Amygdala (tissue), 56 donors: Measurements from ENCODE around the gene DSCAML1.
"Not testable (repeated sequence)": the region's sequence is repeated elsewhere in the genome, so short reads cannot be mapped to it uniquely, and the experiment has no call there.

Experiments used
- DNase-seq, 56 donors: peaks; one replicate each; lab custom pipeline; 2025; lab: John Stamatoyannopoulos, UW

DSCAML1 gene

DNA sequence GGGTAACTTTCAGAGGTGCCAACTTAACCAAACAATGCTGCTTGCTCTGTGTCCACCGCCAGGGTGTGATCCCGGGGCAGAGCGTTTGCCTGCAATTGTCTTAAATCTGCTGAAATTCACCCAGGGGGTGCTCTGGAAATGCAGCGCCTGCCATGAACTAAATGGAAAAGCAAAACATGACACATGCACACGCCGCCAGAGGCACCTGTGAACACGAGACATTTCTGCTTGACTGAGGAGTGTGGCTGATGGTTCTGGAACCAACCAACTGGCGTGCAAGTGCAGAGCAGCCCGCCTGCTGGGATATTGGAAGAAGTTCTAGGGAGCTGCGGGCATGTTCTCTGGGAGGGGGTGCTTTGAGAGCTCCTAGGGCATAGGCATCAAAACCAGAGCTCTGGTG is 30.4 kb downstream of the DSCAML1 start:
- DNase-seq, result no peak

DNA sequence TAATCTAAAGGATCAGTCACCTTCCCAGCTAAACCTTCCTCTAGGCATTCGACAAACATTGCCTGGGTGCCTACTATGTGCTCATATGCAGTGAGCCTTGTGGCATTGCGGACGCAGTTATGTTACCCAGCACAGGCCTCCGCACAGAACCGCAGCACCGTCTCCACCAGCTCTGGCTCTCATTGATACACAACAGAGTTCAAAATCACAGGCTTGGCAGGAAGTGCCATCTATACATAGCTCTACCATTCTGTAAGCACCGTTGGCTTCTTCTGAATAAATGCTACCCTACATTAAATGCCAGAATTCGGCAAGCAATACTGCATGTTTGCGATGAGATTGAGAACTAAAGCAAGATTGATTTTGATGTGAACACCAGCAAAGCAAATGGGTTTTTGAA is 31.0 kb downstream of the DSCAML1 start:
- DNase-seq, result no peak

DNA sequence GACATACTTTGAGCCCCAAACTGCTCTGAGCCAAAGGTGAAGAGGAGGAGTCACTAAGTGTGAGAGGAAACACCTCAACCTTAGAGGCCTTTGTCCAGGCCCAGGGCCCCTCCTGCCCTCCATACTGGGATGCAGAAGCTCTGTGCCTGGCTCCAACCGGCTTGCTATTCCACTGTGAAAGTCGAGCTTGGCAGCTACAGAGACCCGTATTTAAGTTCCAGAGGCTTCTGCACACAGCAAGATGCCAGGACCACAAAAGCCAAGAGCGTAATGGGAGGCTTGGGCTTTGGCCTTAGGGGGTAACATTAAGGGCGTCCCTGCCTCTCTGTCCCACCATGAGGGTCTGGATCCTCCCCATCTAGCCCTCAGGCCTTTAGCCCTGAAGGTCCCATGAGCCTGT is 31.9 kb downstream of the DSCAML1 start:
- no peak for DNase-seq

DNA sequence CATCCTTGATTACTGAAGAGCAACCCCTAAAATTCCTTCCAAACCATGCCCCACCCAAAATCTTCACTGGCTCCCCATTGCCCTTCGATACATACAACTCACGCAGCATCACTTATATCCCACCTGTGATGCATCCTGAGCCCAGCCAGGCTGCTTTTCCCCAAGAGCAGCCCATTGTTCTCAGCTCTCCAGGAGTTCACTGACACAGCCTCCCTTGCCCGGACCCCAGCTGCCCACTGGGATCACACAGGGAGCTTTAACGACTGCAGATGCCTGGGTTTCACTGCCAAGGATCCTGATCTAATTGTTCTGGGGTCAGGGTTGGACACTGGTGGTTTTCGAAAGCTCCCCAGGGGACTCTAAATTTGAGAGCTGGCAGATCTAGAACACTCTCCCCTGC is 33.6 kb downstream of the DSCAML1 start:
- DNase-seq, result not testable (repeated sequence)

DNA sequence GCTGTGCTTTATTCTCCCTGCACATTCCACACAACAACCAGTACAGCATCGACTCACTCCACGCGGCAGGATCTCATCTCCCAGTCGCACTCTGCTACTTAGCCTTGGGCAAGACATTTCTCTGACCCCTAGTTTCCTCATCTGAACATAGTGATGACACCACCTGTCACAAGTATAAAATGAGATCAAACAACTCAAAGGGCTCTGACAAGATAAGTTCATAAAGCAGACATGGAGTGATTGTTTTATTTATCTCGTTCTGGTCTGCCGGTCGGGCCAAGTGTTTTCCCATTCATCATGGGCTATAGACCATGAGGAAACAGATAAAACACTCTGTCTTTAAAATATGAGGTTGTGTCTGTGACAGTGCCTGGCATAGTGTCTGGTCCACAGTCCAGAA is 35.0 kb downstream of the DSCAML1 start:
- DNase-seq, result no peak

DNA sequence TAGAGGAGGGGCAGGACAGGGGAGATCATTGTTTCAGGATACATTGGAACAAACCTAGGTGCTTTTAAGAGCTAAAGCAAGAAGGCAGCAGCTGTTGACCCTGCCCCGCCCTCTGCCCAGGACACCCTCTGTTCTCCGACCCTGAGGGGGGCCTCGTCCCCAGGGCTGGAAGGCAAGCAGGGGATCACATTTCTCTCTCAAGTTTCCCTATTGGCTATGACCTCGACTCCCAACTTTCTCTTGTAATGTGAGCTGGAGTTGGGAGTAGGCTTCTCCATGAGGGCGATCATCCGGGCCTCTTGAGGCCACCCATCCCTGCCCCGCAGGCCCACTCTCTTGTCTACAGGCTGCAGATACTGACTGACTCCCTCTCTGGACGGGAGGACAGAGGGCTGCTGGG is 37.7 kb downstream of the DSCAML1 start:
- DNase-seq, result no peak

DNA sequence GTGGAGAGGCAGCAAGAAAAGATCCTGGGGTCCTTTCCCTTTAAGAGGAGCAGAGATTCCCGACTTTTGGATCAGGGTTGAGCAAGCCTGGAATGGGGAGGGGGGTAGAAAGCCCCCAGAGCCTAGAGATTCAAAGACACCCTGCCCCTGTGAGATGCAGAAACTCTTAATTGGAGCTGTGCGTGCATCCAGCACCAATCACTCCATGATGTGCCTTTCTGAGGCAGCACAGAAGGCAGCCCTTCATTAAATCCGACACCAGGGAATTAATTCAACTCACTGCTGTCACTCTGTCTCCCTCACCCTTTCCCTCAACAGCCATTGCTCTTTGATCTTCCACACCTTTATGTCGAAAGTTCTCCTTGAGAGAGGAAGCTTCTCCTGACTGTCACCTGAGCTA is 43.0 kb downstream of the DSCAML1 start:
- DNase-seq, result no peak

DNA sequence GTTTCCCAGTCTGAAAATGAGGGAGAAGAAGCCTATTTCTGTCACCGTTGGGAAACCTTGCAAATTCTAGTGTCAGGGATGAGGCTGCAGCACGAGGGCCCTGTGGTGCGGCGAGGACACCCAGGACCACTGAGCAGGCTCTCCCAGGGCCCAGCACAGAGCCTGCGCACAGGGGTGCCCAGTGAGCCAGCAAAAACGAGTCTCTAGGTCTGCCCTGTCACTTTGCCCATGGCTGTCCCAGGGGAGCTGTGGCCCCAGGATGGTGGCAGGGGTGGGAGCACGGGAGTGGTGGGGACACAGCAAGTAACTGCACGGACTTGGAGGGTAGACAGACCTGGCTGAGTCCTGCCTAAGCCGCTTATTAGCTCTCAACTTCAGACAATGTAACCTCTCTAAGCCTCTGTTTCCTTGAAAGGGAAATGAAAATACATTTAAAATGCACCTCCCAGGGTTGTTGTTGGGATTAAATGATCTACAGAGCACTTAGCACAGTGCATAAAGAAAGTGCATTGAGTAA is 44.2 kb downstream of the DSCAML1 start:
- DNase-seq, result no peak

DNA sequence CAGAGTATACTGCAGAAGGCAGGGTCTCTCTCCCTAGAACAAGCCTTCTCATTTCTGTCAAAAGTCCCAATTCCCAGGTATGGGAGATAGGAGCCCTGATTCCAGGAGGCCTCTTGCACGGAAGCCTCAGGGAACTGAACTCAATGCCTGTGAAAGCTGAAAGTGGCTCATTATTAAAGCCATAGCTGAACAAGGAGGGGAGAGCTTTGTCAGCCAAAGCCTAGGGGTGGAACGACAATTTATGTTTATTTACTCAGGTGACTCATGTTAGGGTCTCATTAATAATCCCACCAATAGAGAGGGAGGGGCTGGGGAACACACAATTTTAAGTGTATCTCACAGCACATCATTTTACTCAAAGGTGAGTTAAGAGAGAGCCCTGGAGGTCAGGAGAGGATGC is 44.9 kb downstream of the DSCAML1 start:
- DNase-seq, result no peak

DNA sequence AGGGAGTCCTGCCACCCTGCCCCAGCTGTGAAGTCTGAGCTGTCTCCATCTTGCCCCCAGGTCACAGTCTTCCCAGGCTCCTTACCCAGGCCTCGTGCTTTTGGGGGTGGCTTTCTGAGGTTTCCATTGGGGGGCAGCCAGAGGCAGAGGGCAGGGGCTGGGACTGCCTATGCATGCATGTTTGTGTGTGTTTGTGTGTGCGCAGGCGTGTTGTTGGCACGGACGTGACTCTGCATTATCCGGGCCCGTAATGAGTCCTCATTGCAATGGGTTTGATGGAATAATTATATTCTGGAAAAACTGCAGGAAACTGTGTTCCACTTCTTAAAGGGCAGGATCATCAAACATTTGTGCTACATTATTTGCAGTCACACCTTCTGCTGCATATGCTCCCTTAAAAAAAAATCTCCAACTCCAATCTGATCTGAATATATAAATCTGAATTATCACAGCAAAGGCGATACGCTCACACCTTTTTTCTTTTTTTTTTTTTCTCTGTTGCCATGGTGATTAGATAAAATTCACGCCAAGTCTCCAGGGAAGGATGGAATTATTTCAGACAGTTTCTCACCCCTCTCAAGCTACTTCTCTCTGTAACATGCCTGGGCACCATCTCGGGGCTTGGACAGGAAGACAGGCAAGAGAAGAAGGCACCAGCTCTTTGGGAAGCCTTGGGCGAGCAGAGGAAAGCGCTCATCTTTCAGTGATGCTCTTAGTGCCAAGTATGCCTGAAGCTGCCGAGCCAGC is 45.9 kb downstream of the DSCAML1 start:
- DNase-seq, result peak in 7 of 56 donors; percentile 14 to 55 (median 22)

DNA sequence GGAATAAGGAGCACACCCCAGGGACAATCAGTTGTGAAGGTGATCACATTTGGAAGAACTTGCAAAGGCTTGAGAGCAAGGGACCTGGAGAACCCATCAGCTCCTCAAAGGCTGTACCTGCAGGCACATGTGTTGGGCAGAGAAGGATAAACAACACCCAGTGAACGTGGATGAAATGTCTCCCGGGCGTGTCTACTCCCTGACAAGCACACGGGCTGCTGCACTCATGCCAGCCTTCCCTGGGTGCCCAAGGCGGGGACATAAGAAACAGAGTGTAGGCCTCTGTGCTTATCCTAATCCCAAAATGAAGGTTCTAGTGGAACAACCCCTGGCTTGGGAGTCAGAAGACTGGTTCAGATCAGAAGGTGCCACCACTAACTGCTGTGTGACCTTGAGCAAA is 46.7 kb downstream of the DSCAML1 start:
- DNase-seq, result no peak

DNA sequence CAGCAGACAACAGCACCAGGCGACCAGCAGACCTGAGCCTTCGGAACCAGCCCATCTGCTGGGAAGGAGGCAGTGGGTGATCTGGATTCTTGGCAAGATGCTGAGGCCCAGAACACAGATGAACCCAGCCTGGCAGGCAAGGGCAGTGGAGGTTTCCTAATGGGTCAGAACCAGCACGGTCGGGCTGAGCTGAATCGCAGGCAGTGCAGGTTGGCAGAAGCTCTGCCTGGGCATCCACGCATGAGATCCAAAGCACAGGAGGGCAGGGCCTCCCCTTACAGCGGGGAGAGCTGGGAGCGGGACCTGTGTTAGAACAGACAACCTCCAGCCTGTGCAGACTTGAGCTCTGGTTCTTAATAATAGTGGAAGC is 47.5 kb downstream of the DSCAML1 start:
- peak in 1 of 56 donors; percentile 42 for DNase-seq

DNA sequence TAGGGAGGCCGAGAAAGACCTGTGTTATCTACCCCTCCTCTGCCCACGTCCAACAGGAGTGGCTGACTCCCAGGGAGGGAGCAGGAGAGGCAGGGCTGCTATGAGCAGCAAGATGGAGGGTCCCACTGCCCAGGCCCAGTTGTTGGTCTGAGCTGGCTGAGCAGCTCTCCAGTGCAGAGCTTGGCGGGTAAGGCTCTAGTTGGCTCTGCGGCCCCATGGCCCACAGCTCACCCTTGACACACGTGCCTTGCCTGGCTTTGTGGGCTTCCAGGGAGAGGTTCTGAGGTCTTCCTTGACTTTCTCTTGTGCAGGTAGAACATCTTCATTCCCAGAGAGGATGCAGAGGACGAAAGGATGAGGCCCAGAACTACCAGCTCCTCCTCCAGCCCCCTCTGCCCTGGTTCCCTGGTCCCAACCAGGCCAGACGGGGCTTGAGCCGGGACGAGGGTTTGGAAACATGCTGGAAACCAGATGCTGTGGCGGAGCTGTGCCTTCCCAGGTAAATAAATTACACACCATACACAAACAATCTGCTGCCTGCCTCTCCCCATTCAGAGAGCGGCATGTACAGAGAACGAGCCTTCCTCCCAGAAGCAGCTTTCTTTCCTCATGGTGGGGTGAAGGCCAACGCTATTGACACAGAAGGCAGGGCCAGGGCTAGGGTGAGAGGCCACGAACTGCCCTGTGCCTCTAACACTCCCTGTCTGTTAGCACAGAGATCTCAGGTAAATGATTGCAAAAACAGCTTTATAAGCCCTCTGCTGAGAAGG is 48.1 kb downstream of the DSCAML1 start:
- DNase-seq, result no peak

DNA sequence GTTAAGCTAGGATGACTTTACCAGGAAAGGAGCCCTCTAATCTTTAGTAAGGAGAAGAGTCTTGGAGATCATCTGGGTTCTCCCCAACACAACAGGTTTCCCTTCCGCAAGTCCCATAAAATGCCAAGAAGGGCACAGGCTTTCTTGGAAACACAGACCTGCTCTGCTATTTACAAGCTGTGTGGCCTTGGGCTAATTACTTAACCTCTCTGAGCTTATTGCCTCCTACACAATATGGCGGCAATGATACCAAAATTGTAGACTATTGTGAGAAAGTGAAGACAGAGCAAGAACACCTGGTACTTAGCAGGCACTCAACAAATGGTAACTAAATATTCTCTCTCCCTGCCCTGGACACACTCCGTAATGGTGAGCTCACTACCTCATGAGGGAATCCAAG is 49.1 kb downstream of the DSCAML1 start:
- no peak for DNase-seq

DNA sequence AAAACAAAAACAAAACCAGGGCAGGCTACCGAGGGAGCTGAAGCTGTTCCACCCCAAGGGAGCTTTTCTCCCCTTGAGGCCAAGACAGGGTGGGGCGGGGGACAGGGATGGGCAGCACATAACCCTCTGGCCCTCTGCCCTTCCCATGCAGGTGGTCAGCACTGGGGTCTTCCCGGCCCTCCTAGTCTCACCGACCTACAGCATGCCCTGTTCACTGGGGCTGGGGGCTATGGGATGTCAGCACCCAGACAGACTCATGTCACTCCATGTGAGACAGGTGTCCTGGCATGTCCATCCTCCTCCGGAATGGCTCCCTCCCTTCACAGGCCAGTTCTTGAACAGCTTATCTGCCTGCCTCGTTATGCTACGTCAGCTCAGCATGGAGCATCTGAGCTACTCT is 51.7 kb downstream of the DSCAML1 start:
- no peak for DNase-seq

DNA sequence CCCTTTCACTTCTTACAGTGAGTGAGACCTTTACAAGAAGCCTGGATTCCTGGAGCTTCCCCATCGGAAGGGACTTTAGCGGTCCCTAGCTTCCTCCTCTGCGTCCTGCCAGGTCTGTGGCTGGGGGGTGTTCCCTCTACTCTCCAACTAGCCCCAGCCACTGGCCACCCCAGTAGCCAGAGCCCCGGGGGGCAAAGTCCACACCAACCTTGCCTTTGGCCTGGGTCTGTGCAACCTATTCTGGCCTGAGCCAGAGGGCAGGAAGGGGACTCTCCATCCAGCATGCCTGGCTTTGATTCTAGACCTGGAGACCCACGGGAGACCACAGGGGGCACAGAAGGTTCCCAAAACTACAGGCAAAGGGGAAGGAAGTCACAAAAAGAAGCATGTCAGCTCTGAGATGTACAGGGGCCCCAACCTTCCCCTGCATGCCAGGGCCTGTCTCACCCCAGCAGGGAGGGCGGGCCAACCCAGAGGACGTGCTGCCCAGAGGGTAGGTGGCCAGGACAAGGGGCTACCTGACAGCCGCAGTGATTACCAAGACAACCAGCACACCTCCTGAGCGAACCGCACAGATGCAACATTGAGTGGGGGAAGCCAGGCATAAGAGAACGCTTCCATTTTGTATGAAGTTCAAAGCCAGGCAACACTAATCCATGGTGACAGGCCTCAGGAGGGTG is 52.4 kb downstream of the DSCAML1 start:
- no peak for DNase-seq

DNA sequence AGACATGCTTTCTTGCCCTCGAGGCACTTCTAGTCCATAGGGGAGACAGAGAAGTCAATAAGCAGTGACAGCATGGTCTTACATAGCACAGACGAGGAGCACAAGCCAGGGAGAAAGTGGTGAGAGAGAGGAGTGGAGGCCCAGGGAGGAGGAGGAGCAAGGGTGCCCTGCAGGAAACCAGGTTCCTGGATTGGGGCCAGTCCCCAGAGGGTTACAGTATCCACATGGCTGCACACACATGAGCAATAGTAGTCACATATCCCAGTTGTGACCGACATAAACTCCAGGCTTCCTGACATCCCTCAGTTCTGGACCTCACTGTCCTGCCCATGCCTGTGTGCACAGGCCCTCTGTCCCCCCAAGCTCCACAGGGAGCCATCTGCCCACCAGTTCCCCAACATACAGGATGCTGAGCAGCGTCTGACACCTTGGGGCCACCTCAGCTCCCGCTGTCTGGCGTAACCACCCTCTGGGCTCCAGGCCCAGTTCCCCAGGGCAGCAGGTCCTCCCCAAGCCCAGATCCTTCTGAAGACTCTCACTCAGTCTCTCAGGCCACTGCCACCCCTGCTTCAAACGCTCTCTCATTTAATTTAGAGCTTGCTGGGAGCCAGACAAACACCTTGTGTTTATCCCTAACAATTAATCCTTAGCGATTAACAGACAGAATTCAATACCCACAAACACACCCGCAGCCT is 53.7 kb downstream of the DSCAML1 start:
- no peak for DNase-seq

DNA sequence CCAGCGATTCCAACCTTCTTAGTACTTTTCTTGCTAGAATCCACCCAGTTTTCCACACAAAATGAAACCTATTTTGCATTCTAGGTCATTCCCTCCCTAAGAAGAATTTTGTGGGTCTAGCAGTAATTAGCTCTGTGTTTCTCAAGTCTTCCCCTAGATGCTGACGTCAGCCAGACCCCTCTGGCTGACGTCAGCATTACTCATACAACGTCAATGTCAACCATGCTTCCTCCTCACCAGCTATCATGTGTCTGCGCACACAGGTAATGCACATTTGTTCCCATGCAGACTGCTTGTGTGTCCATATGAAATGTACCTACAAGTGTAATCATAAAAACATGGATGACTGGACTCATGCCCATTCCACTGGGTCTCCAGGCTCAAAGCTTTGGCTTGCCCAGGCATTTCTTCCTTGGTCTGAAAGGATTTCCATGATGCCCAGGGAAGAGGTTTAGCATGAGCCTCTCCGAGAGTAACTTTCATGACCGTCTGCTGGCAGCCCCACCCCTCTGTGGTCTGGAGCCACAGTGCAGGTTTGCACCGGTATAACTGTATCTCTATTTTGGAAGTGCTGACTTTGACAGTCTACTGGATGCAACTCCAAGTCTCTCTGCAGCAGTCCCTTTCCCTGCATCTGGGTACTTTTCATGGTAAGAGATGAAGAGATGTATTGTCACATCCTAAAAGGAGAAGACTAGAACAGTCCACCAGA is 58.6 kb downstream of the DSCAML1 start:
- DNase-seq, result no peak

DNA sequence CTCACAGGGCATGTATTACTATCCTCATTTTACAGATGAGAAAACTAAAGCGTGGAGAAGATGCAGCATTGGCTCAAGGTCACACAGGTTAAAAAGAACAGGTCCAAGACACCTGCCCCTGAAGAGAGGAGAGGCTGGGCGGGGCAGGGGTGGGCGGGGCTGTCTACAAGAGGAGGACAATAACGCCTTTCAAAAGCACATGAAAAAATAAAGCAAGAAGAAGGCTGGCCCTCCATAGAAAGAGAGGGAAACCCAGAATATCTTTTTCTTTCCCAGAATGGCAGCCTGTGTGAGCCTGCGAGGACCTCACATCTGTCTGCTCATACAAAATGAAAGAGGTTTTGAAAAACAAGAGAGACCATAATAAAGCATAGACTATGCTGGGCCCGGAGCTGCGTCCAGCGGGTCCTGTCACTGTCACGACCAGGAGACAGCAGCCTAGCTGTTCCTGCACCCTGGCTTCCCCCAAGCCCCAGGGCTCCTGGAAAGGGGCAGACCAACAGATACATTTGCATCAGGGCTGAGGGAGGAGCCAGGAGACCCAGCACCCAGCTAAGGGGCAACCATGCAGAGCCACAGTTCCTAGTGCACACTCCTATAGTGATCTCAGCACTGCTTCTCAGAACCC is 61.6 kb downstream of the DSCAML1 start:
- DNase-seq, result peak in 14 of 56 donors; percentile 30 to 71 (median 48)

DNA sequence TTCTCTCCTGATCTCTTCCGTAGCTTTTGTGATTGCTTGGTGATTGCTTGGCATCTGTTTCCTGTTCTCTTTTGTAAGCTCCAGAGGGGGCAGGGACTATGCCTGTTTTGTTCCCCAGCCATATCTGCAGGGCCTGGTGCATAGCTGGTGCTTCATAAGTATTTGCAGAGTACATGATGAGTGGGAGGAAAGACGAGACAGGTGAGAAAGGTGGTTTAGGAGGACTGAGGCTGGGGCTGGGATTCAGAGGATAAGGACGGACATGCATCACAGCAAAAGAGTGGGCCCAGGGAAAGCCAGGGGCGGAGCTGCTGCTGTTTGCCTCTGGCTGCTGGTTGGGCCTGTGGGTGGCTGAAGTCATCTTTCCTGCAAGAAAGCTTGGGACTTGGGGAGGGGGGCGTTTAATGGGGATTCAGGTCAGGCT is 62.4 kb downstream of the DSCAML1 start:
- peak in 11 of 56 donors; percentile 28 to 67 (median 47) for DNase-seq
